Left hindlimb (tissue), 1 donor: ENCODE measurements around the gene NINL.
"Not testable (repeated sequence)": the region's sequence is repeated elsewhere in the genome, so short reads cannot be mapped to it uniquely, and the experiment has no call there.

Experiments
- DNase-seq: peaks from one replicate; pipeline ENCODE4 v3.0.0-alpha.2; 2018

The NINL gene

DNA sequence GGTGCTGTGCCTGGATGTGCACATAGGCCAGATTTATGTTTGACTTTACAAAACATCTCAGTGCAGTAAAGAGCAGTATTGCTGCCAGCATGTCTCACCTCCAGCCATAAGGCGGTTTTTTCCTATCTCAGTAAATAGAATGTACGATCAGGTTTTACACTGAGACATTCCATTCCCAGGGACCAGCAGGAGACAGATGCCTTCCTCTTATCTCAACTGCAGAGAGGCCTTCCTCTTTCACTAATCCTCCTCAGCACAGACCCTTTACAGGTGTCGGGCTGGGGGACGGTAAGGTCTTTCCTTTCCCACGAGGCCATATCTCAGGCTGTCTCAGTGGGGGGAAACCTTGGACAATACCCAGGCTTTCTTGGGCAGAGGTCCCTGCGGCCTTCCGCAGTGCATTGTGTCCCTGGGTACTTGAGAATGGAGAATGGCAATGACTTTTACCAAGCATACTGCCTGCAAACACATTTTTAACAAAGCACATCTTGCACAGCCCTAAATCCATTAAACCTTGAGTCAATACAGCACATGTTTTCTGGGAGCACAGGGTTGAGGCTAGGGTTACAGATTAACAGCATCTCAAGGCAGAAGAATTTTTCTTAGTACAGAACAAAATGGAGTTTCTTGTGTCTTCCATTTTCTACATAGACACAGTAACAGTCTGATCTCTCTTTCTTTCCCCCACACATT lies 34.5 kb downstream of the NINL start:
- DNase-seq: not testable (repeated sequence)

DNA sequence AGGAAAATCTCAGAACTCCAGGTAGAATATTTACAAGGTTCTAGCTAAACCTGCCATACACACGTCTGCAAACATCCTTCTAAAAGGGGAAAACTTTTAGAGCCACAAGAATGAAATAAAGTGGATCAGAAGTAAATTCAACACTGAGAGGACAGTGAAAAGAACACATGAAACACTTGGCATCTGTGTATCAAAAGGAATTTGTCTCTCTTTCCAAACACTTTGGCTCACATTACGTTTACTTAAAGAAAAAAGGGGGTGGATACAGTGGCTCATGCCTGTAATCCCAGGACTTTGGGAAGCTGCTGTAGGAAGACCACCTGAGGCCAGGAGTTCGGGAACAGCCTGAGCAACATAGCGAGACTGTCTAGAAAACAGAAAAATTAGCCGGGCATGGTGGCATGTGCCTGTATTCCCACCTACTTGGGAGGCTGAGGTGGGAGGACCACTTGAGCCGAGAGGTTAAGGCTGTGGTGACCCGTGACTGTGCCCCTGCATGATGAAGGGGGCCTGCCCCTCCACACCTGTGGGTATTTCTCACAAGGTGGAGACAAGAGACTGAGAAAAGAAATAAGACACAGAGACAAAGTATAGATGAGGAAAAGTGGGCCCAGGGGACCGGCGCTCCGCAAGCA lies 35.4 kb downstream of the NINL start:
- DNase-seq: no peak

DNA sequence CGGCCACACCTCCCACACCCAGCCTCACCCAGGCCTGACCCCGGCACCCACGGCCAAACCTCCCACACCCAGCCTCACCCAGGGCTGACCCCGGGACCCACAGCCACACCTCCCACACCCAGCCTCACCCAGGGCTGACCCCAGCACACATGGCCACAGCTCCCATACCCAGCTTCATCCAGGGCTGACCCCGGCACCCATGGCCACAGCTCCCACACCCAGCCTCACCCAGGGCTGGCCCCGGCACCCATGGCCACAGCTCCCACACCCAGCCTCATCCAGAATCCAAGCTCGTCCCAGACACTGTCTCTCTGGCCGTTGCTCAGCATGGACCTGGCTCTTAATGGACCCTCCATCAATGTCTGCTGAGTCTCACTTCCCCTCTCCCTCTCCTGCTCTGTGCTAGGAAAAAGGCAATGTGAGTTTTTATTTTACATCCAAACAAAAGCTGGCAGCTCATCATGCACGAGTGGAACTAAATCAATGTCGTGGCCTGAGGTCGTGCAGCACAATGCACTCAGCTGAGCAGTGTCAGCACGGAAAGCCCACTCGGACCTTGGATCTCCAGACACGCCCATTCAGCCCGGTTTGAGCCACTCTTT lies 36.1 kb downstream of the NINL start:
- no peak for DNase-seq

DNA sequence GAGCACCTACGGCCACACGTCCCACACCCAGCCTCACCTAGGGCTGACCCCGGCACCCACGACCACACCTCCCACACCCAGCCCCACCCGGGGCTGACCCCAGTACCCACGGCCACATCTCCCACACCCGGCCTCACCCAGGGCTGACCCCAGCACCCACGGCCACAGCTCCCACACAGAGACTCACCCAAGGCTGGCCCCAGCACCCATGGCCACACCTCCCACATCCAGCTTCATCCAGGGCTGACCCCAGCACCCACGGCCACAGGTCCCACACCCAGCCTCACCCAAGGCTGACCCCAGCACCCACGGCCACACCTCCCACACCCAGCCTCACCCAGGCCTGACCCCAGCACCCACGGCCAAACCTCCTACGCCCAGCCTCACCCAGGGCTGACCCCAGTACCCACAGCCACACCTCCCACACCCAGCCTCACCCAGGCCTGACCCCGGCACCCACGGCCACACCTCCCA lies 36.7 kb downstream of the NINL start:
- DNase-seq: no peak

DNA sequence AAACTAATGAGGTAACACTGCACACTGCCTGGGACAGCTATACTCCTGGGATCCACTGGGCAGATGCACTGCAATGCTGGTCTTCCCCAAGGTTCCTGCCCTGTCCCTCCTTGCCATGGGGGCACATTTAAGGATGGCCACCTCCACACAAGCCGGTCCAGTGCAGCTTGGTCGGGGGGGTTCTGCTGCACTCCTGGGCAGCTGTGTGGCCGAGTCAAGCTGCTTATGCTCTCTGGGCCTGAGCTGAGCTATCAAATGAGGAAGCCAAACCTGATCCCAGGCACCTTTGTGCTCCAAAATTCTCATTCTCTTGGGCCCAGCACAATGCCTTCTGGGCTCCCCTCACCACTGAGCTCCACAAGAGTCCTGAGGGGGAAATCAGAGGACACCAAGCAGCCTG lies 37.3 kb downstream of the NINL start:
- DNase-seq: no peak

DNA sequence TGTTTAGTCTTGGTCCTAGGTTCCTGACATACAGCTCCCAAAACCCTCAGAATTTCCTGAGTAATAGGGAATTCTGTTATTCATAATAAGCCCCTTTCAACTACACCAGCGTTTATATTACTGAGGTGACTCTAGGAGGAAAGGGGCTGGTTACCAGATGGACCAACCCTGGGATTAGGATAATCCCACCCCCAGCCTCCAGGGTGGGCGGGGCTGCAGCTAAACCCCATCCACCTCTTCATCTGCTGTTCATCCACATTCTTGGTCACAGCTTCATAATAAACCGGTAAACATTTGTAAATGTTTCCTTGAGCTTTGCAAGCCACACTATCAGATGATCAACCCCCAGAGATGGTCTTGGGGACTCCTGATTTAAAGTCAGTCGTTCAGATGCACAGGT lies 38.3 kb downstream of the NINL start:
- no peak for DNase-seq

DNA sequence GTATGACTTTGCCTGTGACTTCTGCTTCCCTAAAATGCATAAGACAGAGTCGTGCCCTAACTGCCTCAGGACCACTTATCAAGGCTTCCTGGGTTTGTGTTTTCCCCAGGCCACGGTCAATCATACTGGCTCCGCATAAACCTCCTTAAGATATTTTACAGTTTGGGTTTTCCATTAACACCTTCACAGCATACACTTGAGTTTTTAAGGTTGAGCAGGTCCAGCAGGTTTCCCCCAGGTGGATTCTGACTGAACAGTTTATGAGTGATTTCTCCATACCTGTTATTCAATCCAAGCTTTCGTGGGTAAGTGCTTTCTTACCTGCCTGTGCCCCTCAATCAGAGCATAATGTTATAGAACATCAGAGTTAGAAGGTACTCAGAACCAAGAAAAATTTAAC lies 39.3 kb downstream of the NINL start:
- DNase-seq: no peak

DNA sequence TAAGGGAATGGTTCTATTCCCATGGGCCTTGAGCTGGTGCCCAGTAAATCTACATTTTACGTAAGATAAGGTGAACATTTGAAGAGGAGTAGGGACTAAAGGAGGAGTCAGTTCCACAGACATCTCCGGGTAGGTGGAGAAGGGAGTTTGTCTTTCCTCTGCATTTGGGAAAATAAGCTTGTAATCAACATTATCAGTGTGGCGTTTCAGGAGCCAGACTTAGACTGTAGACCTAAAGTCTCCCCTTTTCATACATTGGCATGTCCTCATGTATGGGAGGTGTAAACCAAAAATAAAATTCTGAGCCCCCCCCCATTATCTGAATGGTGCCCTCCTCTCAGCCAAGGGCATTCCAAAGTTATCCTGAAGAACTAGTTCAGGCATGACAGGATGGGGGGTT lies 40.2 kb downstream of the NINL start:
- DNase-seq: no peak

DNA sequence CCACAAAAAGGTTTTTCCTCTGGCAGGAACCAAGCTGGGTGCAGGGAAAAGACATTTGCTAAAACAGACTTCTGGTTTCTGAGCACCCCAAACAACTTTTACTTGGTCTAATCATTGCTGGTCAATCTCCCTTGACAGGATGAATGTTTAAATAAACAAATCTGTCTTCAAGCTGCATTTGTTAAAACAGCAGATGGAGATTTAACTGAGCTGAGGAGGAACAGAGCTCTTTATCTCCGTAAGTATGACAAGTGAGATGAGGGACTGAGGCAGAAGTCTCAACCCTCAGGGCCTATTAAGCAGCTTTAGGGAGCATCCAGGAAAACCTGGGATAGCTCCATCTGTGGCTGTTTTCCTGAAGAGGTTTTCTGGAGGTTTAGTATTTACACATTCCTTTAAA lies 40.6 kb downstream of the NINL start:
- no peak for DNase-seq

DNA sequence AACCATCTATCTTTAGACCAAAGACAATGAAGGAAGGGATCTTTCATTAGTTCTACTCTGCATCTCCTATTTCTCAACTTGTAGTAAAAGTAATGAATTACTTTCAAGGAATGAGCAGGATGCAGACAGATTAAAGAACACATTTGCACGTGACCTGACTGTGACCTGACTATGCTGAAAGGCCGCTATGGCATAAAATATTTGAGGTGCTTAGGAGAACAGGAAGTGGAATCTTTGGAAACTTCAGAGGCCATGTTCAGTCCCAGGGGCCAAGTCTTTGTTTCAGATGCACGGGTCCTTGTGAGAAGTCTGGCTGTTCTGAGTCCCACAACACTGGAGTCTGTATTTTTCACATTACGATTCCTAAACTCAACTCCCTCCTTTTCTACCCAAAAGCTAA lies 41.0 kb downstream of the NINL start:
- no peak for DNase-seq

DNA sequence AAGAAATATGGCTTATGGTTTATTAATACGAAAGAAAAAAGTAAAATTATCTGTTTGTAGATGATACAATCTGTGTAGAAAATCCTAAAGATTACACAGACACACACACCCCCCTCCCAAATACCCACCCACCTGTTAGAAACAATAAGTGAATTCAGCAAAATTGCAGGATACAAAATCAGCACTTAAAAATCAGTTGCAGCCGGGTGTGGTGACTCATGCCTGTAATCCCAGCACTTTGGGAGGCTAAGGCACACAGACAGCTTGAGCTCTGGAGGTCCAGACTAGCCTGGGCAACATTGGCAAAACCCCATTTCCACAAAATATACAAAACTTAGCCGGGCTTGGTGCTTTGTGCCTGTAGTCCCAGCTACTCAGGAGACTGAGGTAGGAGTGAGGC lies 42.3 kb downstream of the NINL start:
- DNase-seq: no peak

DNA sequence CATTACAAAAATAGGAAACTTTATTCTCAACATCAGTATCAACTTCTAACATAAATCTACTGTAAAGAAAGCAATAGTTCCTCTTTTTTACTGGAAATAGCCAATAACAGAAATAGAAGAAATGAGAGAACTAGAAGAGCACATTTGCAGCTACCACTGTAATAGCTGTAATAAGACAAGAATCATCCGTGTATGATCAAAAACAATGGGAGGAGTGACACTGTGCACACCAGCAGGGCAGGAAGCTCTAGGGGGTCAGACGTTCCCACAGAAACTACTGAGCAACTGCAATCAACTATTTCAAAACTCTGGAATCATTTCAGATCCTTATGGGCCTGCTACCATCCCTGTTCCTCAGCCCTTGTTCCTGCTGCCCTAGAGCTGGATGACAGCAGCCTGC lies 43.7 kb downstream of the NINL start:
- DNase-seq: no peak

DNA sequence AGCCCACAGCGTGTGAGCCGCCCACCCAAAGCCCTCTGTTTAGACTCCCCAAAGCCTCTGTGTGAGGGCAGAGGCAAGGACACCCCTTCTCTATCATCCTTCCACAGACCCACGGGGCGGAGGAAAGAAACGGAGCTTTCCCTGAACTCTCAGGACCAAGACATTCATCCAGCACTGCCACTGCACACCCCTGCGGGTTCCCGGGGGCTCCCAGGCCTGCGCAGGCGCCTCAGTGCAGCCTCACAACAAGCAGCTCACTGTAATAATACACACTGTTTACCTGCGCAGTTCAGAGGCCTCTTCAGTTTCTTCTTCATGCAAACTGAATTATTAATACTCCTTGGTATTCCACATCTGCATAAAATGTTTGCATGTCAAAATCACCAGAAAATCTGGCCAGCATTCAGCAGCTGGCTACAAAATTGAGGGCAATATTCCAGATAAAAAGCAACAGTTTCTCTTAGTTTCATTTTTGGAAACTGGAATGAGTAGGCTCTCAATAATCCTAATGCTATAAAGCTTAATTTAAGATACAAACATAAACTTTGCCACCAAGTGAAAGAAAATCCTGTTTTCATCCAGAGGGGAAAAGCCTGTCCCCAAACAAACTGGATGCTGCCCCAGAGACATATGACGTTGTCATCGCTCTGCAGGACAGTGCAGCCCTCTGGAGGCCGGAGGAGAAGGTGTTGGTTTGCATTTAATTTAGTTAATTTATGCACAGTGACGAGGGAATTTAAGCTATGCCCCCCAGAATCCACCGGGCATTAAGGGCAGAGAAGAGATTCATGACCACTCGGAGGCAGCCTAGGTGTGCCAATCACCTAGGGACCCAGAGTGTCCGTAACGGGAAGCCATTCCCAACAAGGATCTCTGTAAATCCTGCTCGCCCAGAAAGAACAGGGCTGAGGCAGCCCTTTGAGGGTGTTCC lies 45.3 kb downstream of the NINL start:
- DNase-seq: no peak

DNA sequence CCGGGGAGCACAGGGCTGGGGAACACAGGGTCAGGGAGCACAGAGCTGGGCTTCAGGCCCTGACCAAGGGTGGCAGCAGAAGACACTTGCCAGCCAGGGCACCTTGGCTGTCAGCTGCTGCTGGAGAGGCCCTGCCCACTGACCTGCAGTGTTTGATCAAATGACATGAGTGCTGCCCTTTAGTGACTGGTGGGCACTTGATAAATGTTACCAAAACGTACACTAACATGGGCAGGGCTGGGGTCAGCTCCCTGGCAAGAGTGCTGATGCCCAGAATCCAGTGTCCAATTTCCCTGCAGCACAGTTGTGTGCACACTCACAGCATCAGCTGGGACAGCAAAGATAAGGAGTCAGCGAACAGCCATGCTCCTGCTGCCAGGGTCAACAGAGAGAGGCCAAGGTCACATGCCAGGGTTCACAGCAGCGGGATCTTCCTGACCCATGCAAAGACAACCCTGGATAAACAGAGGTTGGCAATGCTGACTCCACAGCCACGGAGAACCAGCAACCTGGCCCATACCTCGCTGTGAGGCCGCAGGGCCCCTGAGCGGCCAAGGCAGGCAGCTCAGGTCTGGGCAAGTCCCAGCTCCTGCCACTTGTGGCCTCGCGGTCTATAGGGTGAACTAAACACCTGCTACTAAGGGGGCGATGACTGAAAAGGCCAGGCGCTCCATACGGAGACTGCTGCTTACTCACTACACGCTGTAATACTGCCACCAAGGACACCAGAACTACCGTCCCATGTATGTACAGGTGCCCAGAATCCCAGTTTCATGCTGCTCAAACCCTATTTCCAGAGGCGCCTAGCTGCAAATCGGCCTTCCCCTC lies 46.3 kb downstream of the NINL start:
- no peak for DNase-seq

DNA sequence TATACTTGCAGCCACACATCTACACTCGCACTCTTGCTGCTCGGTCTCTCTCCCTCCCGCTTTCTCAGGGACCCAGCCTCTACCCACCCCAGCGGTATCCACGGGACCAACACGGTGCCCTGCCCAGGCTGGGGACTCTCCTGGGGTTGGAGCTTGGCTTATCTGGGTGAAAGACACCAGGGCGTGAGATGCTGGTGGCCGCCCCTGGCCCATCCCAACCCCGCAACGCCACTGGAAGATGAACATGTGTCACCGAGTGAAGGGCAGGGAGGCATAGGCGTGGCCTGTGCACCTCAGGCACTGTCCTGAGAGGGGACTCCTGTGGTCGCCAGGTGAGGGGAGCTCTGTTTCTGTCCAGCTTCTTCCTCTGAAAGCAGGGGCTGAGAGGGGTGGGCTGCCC lies 47.4 kb downstream of the NINL start:
- DNase-seq: no peak

DNA sequence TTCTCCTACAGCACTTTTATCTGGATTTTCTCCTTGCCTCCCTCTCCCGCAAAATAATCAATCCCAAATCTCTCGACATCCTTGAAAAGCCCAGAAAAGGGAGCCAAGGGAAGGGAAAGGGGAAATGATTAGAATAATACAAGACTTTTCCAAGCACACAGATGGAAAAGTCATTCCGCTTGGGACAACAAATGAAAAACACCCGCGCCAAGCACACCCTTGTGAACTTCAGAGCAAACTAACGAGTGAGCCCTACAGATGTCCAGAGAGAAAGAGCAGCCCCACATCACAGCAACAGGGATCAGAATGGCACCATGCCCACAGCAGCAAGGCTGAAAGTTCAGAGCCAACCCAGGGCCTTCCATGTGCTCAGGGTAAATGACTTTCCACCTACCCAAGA lies 49.6 kb downstream of the NINL start:
- DNase-seq: peak; percentile 57

DNA sequence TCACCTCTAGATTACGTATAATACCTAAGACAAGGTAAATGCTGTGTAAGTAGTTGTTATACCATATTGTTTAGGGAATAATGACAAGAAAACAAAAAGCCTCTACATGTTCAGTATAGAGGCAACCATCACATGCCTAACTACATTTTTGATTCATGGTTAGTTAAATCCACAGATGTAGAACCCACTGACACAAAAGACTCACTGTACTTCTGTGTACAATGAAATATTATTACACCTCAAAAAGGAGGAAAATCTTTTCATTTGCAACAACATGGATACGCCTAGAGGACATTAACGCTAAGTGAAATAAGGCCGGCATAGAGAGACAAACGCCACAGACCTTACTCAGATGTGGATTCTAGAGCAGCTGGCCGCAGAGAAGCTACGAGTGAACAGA lies 50.5 kb downstream of the NINL start:
- no peak for DNase-seq

DNA sequence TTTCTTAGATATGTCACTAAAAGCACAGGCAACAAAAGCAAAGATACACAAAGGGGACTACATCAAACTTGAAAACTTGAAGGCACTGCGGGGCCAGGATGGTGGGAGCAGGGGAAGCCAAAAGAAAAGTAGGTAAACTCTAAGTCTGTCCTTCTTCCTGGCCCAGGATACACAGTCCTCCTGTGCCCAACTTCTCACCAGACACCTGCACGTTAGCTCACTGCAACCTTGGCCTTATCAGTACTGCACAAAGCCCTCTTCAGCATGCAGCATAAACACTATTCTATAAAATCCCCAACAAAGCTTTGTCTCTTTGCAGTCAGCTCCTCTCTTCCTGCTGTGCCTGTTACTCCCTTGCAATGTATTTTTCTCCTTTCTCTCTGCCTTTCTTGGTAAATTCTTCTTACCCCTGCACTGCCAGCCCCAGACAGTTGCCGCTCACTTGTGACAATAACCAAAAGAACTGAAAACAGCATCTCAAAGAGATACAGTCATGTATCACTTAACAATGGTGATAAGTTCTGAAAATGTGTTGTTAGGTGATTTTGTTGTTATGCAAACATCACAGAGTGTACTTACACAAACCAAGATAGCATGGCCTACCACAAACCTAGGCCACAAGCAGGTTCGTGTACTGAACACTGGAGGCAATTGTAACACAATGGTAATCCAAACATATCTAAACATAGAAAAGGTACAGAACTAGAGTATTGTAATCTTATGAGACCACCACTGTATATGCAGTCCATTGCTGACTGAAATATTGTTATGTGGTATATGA lies 51.2 kb downstream of the NINL start:
- no peak for DNase-seq

DNA sequence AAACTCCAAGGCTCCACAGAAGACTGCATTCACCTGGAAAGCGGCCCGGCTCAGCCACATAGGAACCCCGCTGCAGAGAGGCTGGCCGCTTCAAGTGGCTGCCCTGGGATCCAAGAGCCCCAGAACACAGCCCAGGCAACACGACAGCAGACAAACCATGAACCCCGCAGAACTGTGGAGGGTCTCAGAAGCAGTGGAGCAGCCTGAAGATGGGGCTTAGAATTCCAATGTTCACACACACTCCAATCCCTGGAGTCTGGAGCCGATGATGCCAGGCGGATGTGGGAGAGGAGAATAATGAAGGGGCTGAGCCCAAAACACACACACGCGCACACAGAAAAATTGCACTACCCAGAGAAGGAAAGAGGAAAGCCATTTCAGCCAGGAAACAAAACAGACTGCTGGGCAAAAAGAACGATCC lies 52.4 kb downstream of the NINL start:
- no peak for DNase-seq

DNA sequence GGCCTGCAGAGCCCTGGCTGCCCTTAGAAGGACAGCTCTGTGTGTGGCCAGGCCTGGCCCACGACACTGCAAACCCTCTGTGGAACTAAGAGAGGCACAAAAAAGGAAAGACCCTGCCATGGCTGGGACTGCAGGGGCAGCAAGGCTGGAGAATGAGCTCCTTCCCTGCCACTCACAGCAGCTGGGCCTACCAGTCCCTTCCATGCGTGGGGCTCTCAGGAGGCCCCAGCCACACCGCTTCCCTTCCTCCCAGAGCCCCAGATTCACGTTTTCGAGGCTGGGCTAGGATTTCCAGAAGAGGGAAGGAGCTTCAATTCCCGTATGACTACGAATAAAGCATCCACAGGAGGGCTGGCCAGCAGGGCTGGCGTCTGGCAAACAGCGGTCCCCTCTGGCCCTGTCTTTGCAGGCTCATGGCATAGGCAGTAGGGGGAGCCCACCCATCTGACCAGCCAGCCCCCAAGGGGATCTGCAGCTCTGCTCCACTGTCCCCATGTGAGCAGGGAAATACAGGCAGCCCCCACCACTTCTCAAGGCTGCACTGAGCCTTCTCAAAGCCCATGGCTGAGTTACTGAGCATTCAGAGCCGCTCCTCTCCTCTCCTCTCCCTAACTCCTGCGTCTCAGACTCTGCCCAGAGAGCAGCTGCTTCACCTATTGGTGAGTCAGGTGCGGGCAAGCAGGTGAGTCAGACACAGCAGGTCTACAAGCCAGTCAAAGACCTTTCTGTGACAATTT lies 53.1 kb downstream of the NINL start:
- no peak for DNase-seq
